Ascending aorta (tissue), 2 donors: ENCODE results near the gene KCNH3. TPM values are rescaled to one million over a fixed set of nuclear protein-coding genes. Genes with fewer than 3 reads are reported as not detected.
A peak's percentile ranks its signal among the peaks of the same experiment; 100 is the strongest.

ENCODE experiments used
- DNase-seq, 2 donors: peaks; one replicate each; pipeline ENCODE4 v3.0.0-alpha.2; 2019; ENCODE audit warnings: low spot score in 2 of 2
- H3K27ac ChIP-seq, 2 donors: fragments of 200-600 bp; sonication (generic); one replicate each; pipeline ENCODE4 v1.5.1; 2016 to 2017; ENCODE audit warnings: mild to moderate bottlenecking in 1 of 2
- H3K27me3 ChIP-seq: fragments of 200-600 bp; sonication (generic); one replicate; pipeline ENCODE4 v1.5.1; 2017
- H3K36me3 ChIP-seq, 2 donors: fragments of 200-600 bp; sonication (generic); one replicate each; pipeline ENCODE4 v1.5.1; 2016
- H3K4me1 ChIP-seq, 2 donors: fragments of 200-600 bp; sonication (generic); one replicate each; pipeline ENCODE4 v1.5.1; 2016 to 2017; ENCODE audit warnings: mild to moderate bottlenecking in 1 of 2
- H3K4me3 ChIP-seq, 2 donors: fragments of 200-600 bp; sonication (generic); one replicate each; pipeline ENCODE4 v1.5.1; 2016 to 2017; ENCODE audit warnings: mild to moderate bottlenecking in 1 of 2
- H3K9me3 ChIP-seq, 2 donors: fragments of 200-600 bp; sonication (generic); one replicate each; pipeline ENCODE4 v1.5.1; 2016
- CTCF ChIP-seq, 3 experiments: fragments of 200-600 bp in 2 of 3; fragments of 450-650 bp in 1 of 3; sonication (generic) in 2 of 3; IDR thresholded peaks; one replicate each; pipeline ENCODE4 v1.5.1; 2016 to 2019; ENCODE audit warnings: antibody characterized with exemption in 3 of 3, mild to moderate bottlenecking in 1 of 3, moderate library complexity in 1 of 3
- intact Hi-C: fragments of 100-400 bp; cut with DNase I; formaldehyde crosslinking; loops from one replicate; pipeline ENCODE4 v1.15.1; 2023
- total RNA-seq: library from RNA; depleted of rRNA; stranded (reverse); fragments of >200 nt; gene quantifications from one replicate; pipeline ENCODE4 v1.1.0, GENCODE V29; 2016

Gene KCNH3
- total RNA-seq, 1 donor from 2014 or later, result not detected

- H3K36me3 ChIP-seq, result no peaks in the 10 kb centered on the region
- intact Hi-C loops, result no loop called here
- TF ChIP-seq CTCF (IDR thresholded peaks at IDR 0.05), result no peak
- H3K27ac ChIP-seq, result no peak overlapping the region
- no peak overlapping the region for H3K4me3 ChIP-seq
- H3K9me3 ChIP-seq, result no peaks in the 10 kb centered on the region
- H3K4me1 ChIP-seq, result peaks cover 0 to 9% of the 10 kb centered on the region in 2 donors
- H3K27me3 ChIP-seq, result peaks cover 5% of the 10 kb centered on the region
- DNase-seq, result peak in 1 of 2 donors; percentile 52
Observed at GRCh38 chr12:49541140-49541861, 2.5 kb downstream of the KCNH3 start.

- DNase-seq, result peak in 1 of 2 donors; percentile 52
- Histone ChIP-seq H3K27me3 (peaks cover 5% of the 10 kb centered on the region), H3K27ac (no peak overlapping the region), H3K9me3 (no peaks in the 10 kb centered on the region), H3K4me1 (peaks cover 0 to 9% of the 10 kb centered on the region in 2 donors), H3K36me3 (no peaks in the 10 kb centered on the region), H3K4me3 (no peak overlapping the region)
- intact Hi-C loops, result no loop called here
- no peak for TF ChIP-seq CTCF (IDR thresholded peaks at IDR 0.05)
Observed at GRCh38 chr12:49541911-49542505, 3.2 kb downstream of the KCNH3 start.

- no peaks in the 10 kb centered on the region for H3K36me3 ChIP-seq
- peaks cover 5% of the 10 kb centered on the region for H3K27me3 ChIP-seq
- TF ChIP-seq CTCF (IDR thresholded peaks at IDR 0.05), result no peak
- no peak overlapping the region for H3K27ac ChIP-seq
- peaks cover 0 to 6% of the 10 kb centered on the region in 2 donors for H3K4me1 ChIP-seq
- no peaks in the 10 kb centered on the region for H3K9me3 ChIP-seq
- intact Hi-C loops, result no loop called here
- peak in 1 of 2 donors; percentile 41 for DNase-seq
- no peak overlapping the region for H3K4me3 ChIP-seq
Observed at GRCh38 chr12:49542592-49543160, 3.8 kb downstream of the KCNH3 start.

- Histone ChIP-seq H3K4me3 (no peak overlapping the region), H3K27ac (no peak overlapping the region), H3K4me1 (peaks cover 0 to 4% of the 10 kb centered on the region in 2 donors), H3K9me3 (no peaks in the 10 kb centered on the region), H3K36me3 (no peaks in the 10 kb centered on the region), H3K27me3 (peaks cover 3% of the 10 kb centered on the region)
- TF ChIP-seq CTCF (IDR thresholded peaks at IDR 0.05), result no peak
- DNase-seq, result no peak
- intact Hi-C loops, result no loop called here
Observed at GRCh38 chr12:49543221-49543913, 4.5 kb downstream of the KCNH3 start.

GRCh38 chr12:49543914-49544815 lies 5.3 kb downstream of the KCNH3 start:
- peaks cover 0 to 5% of the 10 kb centered on the region in 2 donors for H3K4me1 ChIP-seq
- DNase-seq, result no peak
- H3K4me3 ChIP-seq, result no peak overlapping the region
- no peak overlapping the region for H3K27ac ChIP-seq
- no peaks in the 10 kb centered on the region for H3K27me3 ChIP-seq
- no peak for TF ChIP-seq CTCF (IDR thresholded peaks at IDR 0.05)
- no peaks in the 10 kb centered on the region for H3K9me3 ChIP-seq
- intact Hi-C loops, result no loop called here
- H3K36me3 ChIP-seq, result no peaks in the 10 kb centered on the region
